Measurements from ENCODE around the gene TRAK1.

GRCh38 chr3:42165211-42165610, 74.1 kb downstream of the TRAK1 start:
- no peak for TF ChIP-seq CTCF (IDR thresholded peaks at IDR 0.05)
- TF ChIP-seq POLR2A (IDR thresholded peaks at IDR 0.05), result no peak
